Measurements from ENCODE around the gene FARP2. TPM values are rescaled to one million over a fixed set of nuclear protein-coding genes. Genes with fewer than 3 reads are reported as not detected.

The FARP2 gene
- total RNA-seq, 1 experiment from 2014 or later = 32.6 TPM

GRCh38 chr2:241456546-241456945 lies 100.5 kb downstream of the FARP2 start:
- Mint-ChIP-seq H3K27me3 (ENCODE audit: insufficient read depth, unreplicated experiment) (no peaks in the 10 kb centered on the region), H3K4me3 (ENCODE audit: unreplicated experiment) (no peak overlapping the region), H3K4me1 (ENCODE audit: insufficient read depth, unreplicated experiment) (no peaks in the 10 kb centered on the region), H3K27ac (ENCODE audit: low read depth, unreplicated experiment) (no peak overlapping the region), H3K9me3 (ENCODE audit: unreplicated experiment) (no peaks in the 10 kb centered on the region), H3K36me3 (ENCODE audit: insufficient read depth, unreplicated experiment) (peaks cover 7% of the 10 kb centered on the region)
- TF ChIP-seq CTCF (IDR thresholded peaks at IDR 0.05; ENCODE audit: unreplicated experiment) = no peak
- BruUV-seq (replicated peaks) = no TSS peak
- ChIA-PET CTCF (no interaction called here), POLR2A (no interaction called here)
- no peak for DNase-seq (ENCODE audit: unreplicated experiment)
- intact Hi-C loops (cut with micrococcal nuclease) = no loop called here

DNA sequence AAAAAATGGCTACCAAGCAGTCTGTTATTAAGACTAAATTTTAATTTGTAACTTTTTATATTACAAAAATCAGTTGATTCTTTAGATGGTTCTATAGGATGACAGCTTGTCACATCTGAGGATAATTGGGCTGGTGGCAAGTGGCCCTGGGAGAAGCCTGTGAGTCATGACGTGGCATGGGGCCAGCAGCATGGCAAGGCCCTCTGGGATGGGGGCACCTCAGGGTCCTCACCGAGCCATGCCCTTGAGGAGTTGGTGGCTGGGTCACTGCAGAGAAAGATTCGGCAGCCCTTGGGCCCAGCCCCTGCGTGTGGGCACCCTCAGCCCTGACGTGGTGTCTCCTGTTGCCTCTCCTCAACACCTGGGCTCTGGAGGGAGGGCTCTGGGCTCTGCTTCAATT lies 102.6 kb downstream of the FARP2 start:
- Mint-ChIP-seq H3K27me3 (ENCODE audit: insufficient read depth, unreplicated experiment) (no peaks in the 10 kb centered on the region), H3K4me1 (ENCODE audit: insufficient read depth, unreplicated experiment) (no peaks in the 10 kb centered on the region), H3K36me3 (ENCODE audit: insufficient read depth, unreplicated experiment) (peaks cover 7% of the 10 kb centered on the region), H3K27ac (ENCODE audit: low read depth, unreplicated experiment) (no peak overlapping the region), H3K9me3 (ENCODE audit: unreplicated experiment) (no peaks in the 10 kb centered on the region), H3K4me3 (ENCODE audit: unreplicated experiment) (no peak overlapping the region)
- no peak for TF ChIP-seq CTCF (IDR thresholded peaks at IDR 0.05; ENCODE audit: unreplicated experiment)
- POLR2A ChIA-PET = interaction anchor here (1.0 kb wide), 1 partner anchor 15 kb away, joined by 3 read pairs; no protein-coding TSS in a partner anchor
- BruUV-seq (replicated peaks) = no TSS peak
- DNase-seq (ENCODE audit: unreplicated experiment) = no peak
- CTCF ChIA-PET = no interaction called here
- intact Hi-C loops (cut with micrococcal nuclease) = no loop called here

GRCh38 chr2:241459520-241459919 lies 103.4 kb downstream of the FARP2 start:
- no peak for DNase-seq (ENCODE audit: unreplicated experiment)
- ChIA-PET CTCF (no interaction called here), POLR2A (interaction anchor here (1.0 kb wide), 1 partner anchor 15 kb away, joined by 3 read pairs; no protein-coding TSS in a partner anchor)
- H3K4me3 Mint-ChIP-seq (ENCODE audit: unreplicated experiment) = no peak overlapping the region
- no peaks in the 10 kb centered on the region for H3K9me3 Mint-ChIP-seq (ENCODE audit: unreplicated experiment)
- H3K27me3 Mint-ChIP-seq (ENCODE audit: insufficient read depth, unreplicated experiment) = no peaks in the 10 kb centered on the region
- BruUV-seq (replicated peaks) = no TSS peak
- H3K4me1 Mint-ChIP-seq (ENCODE audit: insufficient read depth, unreplicated experiment) = no peaks in the 10 kb centered on the region
- TF ChIP-seq CTCF (IDR thresholded peaks at IDR 0.05; ENCODE audit: unreplicated experiment) = no peak
- intact Hi-C loops (cut with micrococcal nuclease) = no loop called here
- peaks cover 7% of the 10 kb centered on the region for H3K36me3 Mint-ChIP-seq (ENCODE audit: insufficient read depth, unreplicated experiment)
- no peak overlapping the region for H3K27ac Mint-ChIP-seq (ENCODE audit: low read depth, unreplicated experiment)

DNA sequence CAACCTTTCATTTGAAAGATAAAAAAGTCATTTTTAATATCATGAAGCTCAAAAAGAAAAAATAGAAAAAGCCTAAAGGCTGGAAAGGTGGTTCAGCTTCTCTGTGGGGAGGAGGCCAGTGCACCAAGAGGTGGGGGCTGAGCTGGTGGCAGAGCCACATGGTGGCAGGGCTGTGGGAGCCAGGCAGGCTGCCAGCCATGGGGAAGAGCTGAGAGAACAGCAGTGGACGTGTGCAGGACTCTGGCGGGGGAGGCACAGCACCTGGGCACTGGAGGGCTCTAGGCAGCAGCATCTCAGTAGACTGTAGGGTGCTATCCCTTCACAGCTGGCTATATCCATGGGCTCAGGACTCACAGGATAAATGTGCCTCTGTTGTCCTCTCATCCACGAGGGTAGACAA lies 104.5 kb downstream of the FARP2 start:
- H3K4me3 Mint-ChIP-seq (ENCODE audit: unreplicated experiment) = no peak overlapping the region
- no peaks in the 10 kb centered on the region for H3K9me3 Mint-ChIP-seq (ENCODE audit: unreplicated experiment)
- ChIA-PET POLR2A (interaction anchor here (1.3 kb wide), 1 partner anchor 13 kb away, joined by 3 read pairs; no protein-coding TSS in a partner anchor), CTCF (interaction anchor here (0.6 to 1.2 kb wide), 4 partner anchors 23 to 561 kb away, joined by 3 to 5 read pairs (median 4); no protein-coding TSS in a partner anchor)
- no peaks in the 10 kb centered on the region for H3K27me3 Mint-ChIP-seq (ENCODE audit: insufficient read depth, unreplicated experiment)
- no peak for TF ChIP-seq CTCF (IDR thresholded peaks at IDR 0.05; ENCODE audit: unreplicated experiment)
- BruUV-seq (replicated peaks) = no TSS peak
- H3K36me3 Mint-ChIP-seq (ENCODE audit: insufficient read depth, unreplicated experiment) = peaks cover 7% of the 10 kb centered on the region
- intact Hi-C loops (cut with micrococcal nuclease) = no loop called here
- DNase-seq (ENCODE audit: unreplicated experiment) = no peak
- no peaks in the 10 kb centered on the region for H3K4me1 Mint-ChIP-seq (ENCODE audit: insufficient read depth, unreplicated experiment)
- H3K27ac Mint-ChIP-seq (ENCODE audit: low read depth, unreplicated experiment) = no peak overlapping the region

Measured in MCF 10A (cell line).